ENCODE measurements around the gene MROH9.

Gene MROH9

GRCh38 chr1:170967042-170967910 is 31.9 kb downstream of the MROH9 start:
- DNase-seq: no peak

- DNase-seq: no peak
Measured at GRCh38 chr1:170970256-170970655, 34.9 kb downstream of the MROH9 start.

DNA sequence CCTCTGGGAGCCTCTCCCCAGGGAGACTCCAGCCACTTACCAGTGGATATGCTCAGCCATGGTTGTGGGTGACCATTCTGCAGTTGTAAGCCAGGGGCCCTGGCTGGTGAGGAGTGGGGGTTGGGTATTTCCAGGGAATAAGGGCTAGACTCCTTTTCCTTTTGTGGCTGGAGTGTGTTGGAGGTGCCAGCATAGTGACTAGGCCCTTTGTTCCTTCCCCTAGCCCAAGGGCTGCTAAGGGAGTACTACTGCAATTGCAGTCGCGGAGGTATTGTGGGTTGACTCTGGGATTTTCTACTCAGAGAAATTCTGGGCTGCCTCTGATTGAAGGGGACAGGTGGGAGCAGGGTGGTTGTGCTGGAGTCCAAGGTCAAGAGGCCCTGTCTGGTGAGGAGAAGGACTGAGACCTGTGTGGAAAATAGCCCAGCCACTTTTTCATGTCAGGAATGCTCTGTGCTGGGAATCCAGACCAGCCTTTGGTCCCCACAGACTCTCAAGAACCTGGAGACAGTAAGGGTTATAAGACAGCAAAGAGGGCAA is 43.1 kb downstream of the MROH9 start:
- no peak for DNase-seq

DNA sequence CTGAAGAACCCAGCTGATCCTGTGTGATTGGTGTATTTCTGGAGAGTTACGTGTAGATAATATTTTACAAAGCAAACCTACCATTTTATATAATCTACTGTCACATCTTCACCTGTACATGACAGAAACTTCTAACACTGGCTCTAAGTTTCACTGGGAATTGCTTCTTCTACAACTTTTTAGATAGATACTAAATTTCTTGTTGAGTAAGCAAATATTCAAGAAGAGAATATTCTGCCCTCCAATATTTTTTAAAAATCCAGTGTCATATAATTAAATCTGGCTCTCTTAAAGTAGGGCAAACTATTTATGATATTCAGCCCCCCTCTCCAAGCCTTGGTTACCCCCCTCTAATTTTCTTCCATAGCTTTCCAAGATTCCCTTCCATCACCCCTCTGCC is 50.1 kb downstream of the MROH9 start:
- DNase-seq: no peak

DNA sequence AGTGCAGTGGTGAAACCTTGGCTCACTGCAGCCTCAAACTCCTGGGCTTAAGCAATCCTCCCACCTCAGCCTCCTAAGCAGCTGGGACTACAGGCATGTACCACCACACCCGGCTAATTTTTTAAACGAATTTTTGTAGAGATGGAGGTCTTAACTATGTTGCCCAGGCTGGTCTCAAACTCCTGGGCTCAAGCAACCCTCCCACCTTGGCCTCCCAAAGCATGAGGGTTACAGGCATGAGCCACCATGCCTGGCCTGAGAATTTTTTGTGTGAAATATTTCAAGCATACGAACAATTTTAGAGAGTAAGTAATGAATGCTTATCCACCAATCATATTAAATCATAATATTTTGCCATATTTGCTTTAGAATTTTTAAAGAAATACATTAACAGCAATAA is 51.6 kb downstream of the MROH9 start:
- no peak for DNase-seq

GRCh38 chr1:170987424-170987823 is 52.1 kb downstream of the MROH9 start:
- no peak for DNase-seq

- DNase-seq: no peak
Measured at GRCh38 chr1:170993151-170993550, 57.8 kb downstream of the MROH9 start.

DNA sequence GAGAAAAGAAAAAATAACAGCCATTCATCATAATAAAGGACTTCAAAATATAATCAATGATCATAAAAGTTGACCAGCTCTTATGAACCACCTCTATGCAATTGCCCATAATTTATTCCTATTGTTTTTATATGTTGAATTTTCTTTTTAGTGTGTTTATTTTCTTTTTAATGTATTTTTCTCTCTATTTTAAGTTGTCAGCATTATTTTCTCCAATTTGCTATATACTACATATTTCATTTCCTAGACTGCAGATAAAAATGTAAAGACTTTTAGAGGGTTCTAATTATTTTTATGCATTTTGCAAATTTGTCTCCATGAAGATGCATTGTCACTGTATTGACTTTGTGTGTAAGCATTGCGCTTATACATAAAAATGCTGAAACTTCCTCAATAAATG is 58.4 kb downstream of the MROH9 start:
- no peak for DNase-seq

DNA sequence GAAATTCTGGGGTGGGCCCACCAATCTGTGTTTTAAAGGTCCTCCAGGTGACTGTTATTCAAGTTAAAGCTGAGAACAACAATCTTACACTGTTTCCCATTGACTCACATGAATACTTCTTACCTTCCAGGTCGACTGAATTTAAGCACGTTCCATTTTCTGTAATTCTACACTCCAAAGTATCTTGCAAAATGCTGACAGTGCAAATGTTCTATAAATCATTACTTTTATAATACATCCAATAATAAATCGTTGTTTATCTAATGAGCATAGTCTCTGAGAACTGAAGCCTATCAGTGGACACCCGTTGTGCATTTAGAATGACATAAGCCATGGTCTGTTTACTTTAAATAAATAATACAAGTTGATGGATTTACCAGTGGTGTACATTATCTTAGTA is 79.5 kb downstream of the MROH9 start:
- no peak for DNase-seq

DNA sequence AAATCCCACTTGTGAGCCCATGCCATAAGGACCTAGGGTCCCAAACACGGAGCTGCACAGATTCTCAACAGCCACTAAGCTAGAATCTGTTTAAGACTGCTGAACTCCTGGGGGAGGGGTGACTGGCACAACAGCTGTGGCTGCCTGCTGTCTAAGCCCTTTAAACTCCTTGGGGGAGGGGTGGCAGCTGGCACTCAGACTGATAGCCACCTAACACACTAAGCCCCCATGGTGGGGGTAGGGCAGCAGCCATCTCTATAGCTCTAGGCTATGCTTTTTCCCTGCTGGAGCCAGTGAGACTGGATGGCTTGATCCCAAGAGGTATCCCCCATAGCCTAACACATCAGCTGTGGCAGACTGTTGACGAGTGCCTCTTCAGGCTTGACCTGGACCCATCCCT is 82.1 kb downstream of the MROH9 start:
- DNase-seq: no peak

- DNase-seq: no peak
Measured at GRCh38 chr1:171019971-171020370, 84.6 kb downstream of the MROH9 start.

- DNase-seq: no peak
Measured at GRCh38 chr1:171032822-171033702, 97.7 kb downstream of the MROH9 start.

DNA sequence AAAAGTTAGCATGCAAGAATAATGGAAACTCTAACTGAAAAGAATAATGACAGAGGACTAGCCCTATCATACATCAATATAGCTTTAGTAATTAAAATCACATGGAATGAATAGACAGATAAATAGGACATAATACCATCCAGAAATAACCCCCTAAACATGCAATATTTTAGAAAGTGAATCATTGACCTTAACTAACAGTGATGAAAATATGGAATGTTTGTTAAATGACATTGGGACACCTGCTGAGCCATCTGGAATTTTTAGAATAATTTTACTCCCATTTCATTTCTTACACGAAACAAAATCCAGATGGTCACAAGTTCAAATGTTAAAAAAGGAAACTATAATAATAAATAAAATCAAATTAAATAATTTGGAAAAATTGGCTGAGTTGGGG is 102.3 kb downstream of the MROH9 start:
- no peak for DNase-seq

- DNase-seq: no peak
Measured at GRCh38 chr1:171038284-171038683, 103.0 kb downstream of the MROH9 start.

GRCh38 chr1:171048014-171048413 is 112.7 kb downstream of the MROH9 start:
- no peak for DNase-seq

- DNase-seq: no peak
Measured at GRCh38 chr1:171052977-171053376, 117.6 kb downstream of the MROH9 start.

GRCh38 chr1:171055966-171056643 is 120.8 kb downstream of the MROH9 start:
- DNase-seq: no peak

DNA sequence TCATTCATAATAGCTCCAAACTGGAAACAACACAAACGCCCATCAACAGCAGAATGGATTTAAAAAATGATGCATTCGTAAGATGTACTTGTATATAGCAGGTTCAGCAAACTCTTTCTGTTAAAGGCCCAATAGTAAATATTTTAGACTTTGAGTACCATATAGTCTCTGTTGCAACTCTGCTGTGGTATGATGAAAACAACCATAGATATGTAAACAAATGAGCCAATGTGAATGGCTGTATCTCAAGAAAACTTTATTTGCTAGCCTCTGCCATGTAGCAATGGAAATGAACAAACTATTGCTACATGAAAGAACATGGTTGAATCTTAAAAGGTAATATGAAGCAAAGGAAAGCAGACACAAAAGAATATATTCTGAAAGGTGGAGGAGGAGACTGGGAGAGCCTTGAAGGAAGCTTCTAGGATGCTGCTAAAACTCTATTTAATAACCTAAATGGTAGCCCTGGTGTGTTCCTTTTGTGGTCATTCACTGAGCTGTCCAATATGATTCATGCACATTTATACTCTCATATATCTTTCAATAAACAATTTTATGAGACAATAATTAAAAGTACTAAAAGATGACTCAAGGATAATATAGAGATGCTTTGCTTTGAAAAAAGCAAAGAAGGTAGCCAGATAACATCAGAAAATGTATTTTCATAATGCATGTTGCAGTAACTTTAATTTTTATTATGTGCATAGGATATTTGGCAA is 126.2 kb downstream of the MROH9 start:
- no peak for DNase-seq

DNA sequence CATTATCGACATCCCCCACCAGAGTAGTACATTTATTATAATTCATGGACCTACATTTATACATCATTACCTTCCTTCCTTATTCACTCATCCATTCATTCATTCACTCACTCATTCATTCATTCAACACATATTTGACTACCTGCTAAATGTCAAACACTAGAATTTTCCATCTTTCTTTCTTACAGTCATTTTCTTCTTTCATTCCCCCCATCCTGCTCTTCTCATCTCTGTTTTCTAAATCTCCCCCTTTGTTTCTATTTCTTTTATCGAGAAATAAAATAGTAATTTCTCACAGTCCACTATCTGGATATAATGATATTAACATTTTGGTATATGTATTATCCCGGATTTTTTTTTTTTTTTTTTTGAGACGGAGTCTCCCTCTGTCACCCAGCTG is 127.6 kb downstream of the MROH9 start:
- no peak for DNase-seq

- no peak for DNase-seq
Measured at GRCh38 chr1:171075041-171075440, 139.7 kb downstream of the MROH9 start.

GRCh38 chr1:171081314-171081753 is 146.0 kb downstream of the MROH9 start:
- no peak for DNase-seq

DNA sequence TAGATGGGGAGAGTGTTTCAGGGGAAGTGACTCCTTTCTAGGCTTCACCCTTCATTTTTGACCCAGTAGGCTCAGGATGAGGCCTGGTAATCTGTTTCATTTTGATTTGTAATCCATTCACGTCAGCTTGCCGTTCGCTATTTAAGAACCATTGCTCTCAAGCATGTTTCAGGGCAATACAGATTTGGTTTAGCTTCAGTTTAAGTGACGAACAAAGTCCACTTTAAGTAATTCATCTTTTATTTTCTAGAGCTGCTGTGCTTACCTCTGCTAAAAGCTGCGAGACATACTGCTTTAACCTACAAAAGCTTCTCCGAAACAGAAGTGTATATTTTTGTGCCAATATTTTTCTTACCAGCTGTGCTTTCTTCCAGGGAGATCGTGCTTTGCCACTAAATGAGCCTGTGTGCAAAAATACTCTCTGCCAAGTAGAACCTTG is 146.4 kb downstream of the MROH9 start:
- DNase-seq: no peak

Data from activated CD4-positive, CD25-positive, alpha-beta regulatory T cell treated with anti-CD3 and anti-CD28 coated beads, Interleukin-2, amount 50 U/mL, for 72 hours (primary cell).